HG03045 (cell line): ENCODE measurements around the gene MYCBPAP.

Source experiments
- ATAC-seq: cut with Tn5 transposase; IDR thresholded peaks from one replicate; pipeline ENCODE4 v1.9.1; 2021; ENCODE audit warnings: mild to moderate bottlenecking, moderate library complexity; ENCODE audit not compliant: unreplicated experiment

MYCBPAP gene

GRCh38 chr17:50550661-50551432, 42.6 kb downstream of the MYCBPAP start:
- ATAC-seq = no peak

DNA sequence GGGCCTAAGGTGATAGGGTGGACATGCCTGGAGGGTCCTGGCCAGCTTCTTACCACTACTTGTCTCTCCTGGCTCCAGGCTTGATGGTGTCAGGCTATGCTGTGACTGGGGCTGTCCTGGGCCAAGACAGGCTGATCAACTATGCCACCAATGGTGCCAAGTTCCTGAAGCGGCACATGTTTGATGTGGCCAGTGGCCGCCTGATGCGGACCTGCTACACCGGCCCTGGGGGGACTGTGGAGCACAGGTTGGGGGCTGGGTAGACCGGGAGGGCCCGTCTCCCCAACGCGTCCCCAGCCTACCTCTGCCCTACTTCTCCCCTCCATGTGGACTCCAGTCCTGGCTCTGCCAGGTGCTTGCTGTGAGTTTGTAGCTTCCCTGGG, 43.2 kb downstream of the MYCBPAP start:
- no peak for ATAC-seq

GRCh38 chr17:50551884-50552283, 43.6 kb downstream of the MYCBPAP start:
- ATAC-seq = no peak

GRCh38 chr17:50554201-50554600, 46.0 kb downstream of the MYCBPAP start:
- ATAC-seq = no peak

DNA sequence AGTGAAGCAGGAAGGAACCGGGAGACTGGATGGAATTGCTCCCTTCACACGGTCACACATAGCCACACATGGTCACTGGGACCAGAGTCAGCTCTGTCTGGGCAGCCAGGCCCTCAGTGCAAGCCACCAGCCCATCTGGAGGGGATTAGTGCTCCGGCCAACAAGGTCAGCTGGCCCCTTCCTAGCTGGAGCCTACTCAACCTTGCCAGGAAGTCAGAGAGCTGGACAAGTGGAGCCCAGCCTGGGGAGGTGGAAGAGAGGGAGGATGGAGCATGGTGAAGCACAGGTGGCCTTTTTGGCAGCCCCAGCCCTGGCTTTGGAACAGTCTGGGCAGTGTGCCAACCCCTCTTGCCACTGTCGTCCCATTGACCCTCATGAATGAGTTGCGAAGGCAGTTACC, 48.6 kb downstream of the MYCBPAP start:
- no peak for ATAC-seq

GRCh38 chr17:50557630-50558029, 49.4 kb downstream of the MYCBPAP start:
- no peak for ATAC-seq

GRCh38 chr17:50558091-50558490, 49.9 kb downstream of the MYCBPAP start:
- no peak for ATAC-seq

DNA sequence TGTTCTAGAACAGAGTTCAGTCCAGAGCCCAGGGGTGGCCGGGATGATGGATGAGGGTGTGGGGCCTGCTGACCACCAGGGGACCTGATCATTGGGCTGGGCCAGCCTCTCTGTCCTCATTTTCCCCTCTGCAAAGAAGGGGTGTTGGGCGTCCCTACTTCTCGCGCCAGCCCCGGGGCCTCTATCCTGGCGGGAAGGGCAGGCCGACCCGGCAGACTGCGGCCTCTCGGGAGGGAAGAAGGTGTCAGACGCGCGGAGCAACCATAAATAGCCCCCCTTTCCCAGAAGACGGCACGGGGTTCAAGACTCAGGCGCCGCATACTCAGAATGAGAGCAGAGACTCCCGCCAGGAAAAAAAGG, 50.3 kb downstream of the MYCBPAP start:
- no peak for ATAC-seq

- no peak for ATAC-seq
These were observed 50.8 kb downstream of the MYCBPAP start for GRCh38 chr17:50558941-50559614.

GRCh38 chr17:50559674-50560184, 51.5 kb downstream of the MYCBPAP start:
- no peak for ATAC-seq

GRCh38 chr17:50560185-50560824, 52.1 kb downstream of the MYCBPAP start, which contains the start of gene CACNA1G:
CACNA1G (plus strand) TSS chr17:50560715; CDS start chr17:50561460, 745 bp downstream.
- peak; percentile 94 for ATAC-seq

- ATAC-seq = no peak
These were observed 52.9 kb downstream of the MYCBPAP start for GRCh38 chr17:50560931-50561745.

GRCh38 chr17:50561746-50562141, 53.5 kb downstream of the MYCBPAP start:
- ATAC-seq = no peak

DNA sequence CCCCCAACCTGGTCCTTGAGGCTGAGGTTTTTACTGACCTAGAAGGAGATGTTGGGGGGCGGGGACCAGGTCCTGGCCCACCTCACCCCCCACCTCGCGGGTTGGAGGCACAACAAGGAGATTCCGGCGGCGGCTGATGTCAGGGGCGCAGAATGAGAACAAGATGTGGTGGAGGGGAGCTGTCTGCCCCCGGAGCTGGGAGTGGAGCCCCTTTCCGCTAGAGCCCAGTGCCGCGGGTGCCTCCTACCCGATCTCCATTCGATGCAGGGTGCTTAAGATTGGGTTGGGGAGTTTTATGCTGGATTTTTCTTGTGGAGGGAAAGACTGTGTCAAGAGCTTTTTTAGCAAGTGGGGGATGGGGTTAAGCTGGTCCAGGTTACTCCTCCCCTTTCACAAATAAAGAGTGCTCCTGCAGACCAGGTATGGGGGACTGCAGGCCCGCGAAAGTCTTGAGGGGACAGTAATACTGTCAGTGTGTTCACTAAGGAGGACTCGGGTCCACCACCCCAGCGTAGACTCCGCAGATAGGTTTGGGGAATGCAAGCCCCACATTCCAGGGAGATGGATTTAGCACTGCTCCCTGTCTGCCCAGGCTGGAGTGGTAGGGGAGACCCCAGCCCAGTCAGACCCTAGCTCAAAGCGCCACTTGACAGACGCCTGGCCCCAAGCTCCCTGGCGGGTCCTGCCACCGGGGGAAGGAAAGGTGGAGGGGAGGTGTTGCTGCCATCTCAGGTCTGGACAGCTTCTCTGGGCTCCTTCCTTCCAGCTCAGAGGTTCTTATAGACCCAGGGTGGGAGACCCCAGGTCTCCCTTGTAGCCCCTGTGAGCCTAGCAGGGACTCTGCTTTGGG, 54.2 kb downstream of the MYCBPAP start:
- ATAC-seq = no peak

GRCh38 chr17:50563092-50563511, 54.9 kb downstream of the MYCBPAP start:
- ATAC-seq = no peak

DNA sequence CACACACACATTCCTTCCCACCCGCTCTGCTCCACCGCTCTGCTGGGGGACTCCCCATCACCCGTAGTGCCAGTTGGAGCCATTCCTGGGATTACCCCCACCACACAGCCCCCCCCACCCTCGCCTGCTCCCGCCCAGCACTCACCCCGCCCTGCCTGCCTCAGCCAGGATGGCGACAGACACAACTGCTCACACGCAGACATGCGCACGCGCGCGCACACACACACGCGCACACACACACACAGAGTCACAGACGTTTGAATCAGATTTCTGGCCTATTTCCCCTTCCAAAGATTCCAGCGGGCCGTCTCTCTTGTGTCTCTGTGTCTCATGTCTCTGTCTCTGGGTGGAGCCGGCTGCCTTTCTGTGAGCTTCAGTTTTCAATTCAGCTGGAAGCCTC, 56.7 kb downstream of the MYCBPAP start:
- ATAC-seq = no peak

- ATAC-seq = no peak
These were observed 57.4 kb downstream of the MYCBPAP start for GRCh38 chr17:50565402-50566350.

- ATAC-seq = no peak
These were observed 58.6 kb downstream of the MYCBPAP start for GRCh38 chr17:50566886-50567285.

DNA sequence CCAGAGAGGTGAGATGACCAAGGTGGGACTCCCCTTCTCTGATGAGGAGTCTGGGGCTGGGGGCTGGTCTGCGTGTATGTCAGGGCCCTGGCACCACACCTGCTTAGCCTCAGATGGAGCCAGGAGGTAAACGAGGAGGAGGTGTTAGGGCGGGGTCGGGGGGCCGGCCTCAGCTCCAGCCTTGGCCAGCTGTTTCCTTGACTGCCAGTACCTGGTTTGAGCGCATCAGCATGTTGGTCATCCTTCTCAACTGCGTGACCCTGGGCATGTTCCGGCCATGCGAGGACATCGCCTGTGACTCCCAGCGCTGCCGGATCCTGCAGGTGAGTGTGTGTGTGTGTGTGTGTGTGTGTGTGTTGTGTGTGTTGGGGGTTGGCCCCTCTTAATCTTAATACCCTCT, 60.4 kb downstream of the MYCBPAP start:
- no peak for ATAC-seq
